ENCODE results near the gene RIMBP3B.
"Not testable (repeated sequence)": the region's sequence is repeated elsewhere in the genome, so short reads cannot be mapped to it uniquely, and the experiment has no call there.

Gene RIMBP3B, protein sequence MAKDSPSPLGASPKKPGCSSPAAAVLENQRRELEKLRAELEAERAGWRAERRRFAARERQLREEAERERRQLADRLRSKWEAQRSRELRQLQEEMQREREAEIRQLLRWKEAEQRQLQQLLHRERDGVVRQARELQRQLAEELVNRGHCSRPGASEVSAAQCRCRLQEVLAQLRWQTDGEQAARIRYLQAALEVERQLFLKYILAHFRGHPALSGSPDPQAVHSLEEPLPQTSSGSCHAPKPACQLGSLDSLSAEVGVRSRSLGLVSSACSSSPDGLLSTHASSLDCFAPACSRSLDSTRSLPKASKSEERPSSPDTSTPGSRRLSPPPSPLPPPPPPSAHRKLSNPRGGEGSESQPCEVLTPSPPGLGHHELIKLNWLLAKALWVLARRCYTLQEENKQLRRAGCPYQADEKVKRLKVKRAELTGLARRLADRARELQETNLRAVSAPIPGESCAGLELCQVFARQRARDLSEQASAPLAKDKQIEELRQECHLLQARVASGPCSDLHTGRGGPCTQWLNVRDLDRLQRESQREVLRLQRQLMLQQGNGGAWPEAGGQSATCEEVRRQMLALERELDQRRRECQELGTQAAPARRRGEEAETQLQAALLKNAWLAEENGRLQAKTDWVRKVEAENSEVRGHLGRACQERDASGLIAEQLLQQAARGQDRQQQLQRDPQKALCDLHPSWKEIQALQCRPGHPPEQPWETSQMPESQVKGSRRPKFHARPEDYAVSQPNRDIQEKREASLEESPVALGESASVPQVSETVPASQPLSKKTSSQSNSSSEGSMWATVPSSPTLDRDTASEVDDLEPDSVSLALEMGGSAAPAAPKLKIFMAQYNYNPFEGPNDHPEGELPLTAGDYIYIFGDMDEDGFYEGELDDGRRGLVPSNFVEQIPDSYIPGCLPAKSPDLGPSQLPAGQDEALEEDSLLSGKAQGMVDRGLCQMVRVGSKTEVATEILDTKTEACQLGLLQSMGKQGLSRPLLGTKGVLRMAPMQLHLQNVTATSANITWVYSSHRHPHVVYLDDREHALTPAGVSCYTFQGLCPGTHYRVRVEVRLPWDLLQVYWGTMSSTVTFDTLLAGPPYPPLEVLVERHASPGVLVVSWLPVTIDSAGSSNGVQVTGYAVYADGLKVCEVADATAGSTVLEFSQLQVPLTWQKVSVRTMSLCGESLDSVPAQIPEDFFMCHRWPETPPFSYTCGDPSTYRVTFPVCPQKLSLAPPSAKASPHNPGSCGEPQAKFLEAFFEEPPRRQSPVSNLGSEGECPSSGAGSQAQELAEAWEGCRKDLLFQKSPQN (N-terminal part only)

DNA sequence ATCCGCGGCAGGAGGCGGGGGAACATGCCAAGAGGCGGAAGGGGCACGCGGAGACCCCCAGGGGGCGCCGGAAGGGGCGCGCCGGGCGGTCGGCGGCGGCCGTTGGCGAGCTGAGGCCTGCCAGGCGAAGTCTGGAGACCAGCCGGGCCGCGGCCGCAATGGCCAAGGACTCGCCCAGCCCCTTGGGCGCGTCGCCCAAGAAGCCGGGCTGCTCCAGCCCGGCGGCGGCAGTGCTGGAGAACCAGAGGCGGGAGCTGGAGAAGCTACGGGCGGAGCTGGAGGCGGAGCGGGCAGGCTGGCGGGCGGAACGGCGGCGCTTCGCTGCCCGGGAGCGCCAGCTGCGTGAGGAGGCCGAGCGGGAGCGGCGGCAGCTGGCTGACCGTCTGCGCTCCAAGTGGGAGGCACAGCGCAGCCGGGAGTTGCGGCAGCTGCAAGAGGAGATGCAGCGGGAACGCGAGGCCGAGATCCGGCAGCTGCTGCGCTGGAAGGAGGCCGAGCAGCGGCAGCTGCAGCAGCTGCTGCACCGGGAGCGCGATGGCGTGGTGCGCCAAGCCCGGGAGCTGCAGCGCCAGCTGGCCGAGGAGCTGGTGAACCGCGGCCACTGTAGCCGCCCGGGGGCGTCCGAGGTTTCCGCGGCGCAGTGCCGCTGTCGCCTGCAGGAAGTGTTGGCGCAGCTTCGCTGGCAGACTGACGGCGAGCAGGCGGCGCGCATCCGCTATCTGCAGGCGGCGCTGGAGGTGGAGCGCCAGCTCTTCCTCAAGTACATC is at the start of gene RIMBP3B:
Gene RIMBP3B, plus strand, starts transcription at position 51 of the 767 bp plus-strand sequence. Its CDS starts 108 bp downstream, at position 159.
- DNase-seq = not testable (repeated sequence)

DNA sequence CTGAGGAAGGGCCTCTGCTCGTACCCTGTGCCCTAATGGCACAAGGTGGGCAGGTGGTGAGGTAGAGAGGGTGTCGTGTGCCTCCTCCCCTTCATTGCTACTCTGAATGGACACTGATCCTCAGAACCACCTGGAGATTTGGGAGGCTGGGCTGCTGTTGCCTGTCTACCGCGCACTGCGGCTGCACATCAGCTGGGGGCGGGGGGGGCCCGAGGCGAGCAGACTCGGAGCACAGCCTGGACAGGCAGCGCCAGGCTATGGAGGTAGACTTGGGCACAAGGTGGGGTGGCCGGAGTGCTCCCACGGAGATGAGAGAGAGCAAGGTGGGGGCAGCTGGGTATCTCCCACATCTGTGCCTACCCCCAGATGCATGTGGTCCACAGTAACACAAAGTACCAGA is 26.0 kb upstream of the RIMBP3B start:
- not testable (repeated sequence) for DNase-seq

DNA sequence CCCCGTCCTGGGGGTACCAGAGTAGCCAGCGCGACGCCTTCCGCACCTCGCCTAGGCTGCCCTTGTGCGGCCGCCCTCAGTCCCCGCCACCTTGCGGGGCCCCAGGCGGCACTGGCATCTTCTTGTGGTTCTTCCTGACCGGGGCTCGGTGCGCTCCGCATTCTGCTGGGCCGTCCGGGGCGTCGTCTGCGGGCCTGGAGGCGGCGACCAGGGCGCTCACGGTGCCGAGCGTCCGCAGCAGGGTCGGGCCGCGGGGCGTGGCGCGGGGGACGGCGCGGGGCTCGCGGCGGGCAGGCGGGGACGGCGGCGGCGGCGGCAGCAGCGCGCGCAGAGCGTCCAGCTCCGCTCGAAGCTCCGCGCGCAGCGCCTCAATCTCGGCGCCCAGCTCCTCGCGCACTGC is 23.0 kb upstream of the RIMBP3B start:
- not testable (repeated sequence) for DNase-seq

DNA sequence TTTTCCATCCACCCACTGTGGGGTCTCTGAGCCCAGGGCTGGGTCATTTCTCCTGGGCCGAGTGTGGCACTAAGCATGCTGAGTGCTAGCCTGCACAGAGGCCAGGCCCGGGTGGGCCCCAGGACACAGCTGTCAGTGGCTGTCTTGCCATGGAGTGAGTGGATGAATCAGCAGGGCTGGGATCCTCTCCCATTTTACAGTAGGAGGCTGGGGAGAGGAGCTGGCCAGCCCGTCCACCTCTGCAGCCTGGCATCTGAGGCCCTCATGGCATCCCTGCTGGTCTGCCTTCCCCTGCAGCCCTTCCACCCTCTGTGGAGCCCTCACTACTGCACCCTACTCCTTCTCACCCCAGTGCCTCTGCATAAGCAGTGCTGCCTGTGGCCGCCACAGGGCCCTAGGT is 21.1 kb upstream of the RIMBP3B start:
- not testable (repeated sequence) for DNase-seq

DNA sequence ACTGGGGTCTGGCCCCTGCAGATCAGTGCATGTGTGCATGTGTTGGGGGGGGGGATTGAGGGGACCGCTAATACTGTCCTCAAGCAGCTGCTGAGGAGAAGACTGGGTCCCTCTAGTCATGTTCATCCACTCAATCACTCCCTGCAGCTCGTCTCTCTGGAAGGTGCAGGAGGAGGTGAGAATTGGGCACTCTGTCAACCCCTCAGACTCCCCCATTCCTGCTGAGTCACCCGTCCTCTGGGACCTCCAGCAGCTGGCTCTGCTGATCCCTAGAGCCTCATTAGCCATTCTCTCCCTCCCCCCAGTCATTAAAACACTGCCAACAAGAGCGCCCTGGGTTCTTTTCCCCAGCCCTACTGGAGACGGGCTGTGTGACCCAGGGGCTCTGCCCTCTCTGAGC is 20.5 kb upstream of the RIMBP3B start:
- not testable (repeated sequence) for DNase-seq

DNA sequence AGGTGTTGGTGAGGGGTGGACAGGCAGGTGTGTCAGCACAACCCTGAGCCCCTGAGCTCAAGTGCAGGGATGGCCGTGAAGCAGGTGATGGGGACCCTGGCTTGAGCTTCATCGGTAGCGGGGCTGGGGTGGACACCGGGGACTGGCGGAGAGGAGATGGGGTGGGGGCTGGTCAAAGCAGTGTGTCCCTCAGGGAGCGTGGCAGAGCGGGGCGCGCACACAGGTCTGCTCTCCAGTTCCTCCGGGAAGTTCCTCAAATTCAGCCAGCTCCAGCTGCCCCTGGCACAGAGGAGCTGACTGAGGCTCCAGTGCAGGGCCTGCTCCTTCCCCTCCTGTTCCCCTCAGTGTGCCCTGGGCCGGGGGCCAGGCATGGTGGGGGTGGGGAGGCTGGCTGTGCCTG is 19.7 kb upstream of the RIMBP3B start:
- not testable (repeated sequence) for DNase-seq

DNA sequence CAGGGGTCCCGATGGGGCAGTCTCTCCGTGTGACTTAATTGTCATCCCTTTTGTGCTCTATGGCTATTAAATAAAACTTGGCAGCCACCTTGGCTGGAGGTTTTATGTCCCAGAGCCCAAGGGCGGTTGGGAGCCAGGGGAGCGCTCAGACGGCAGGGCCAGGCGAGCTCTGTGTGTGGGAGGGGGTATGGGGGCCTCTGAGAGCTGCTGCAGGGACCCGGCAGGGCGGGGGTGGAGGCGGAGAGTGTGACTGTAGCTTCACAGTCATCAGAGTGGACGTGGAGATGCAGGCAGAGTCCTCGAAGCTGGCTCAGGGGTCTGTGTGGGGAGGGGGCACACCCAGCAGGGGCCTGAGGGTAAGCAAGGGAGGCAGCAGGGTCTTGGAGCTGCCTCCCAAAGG is 19.2 kb upstream of the RIMBP3B start:
- DNase-seq = not testable (repeated sequence)

DNA sequence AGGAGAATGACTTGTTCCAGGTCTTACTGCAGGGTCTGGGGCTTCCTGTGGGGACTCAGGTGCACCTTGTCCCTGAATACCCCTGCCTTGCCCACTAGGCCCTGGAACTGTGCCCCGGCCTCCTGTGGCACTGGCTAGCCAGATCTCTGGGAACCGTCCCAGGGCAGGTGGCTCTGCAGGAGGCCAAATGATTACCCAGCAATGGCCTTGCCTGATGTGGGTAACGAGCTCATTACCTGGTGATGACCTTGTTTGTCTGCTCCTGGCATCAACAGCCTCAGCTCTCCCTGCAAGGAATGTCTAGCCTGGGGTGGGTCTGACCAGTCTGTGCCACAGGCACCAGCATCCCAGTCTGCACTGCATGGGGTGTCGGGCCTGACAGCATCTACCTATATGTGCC is 18.2 kb upstream of the RIMBP3B start:
- DNase-seq = not testable (repeated sequence)

DNA sequence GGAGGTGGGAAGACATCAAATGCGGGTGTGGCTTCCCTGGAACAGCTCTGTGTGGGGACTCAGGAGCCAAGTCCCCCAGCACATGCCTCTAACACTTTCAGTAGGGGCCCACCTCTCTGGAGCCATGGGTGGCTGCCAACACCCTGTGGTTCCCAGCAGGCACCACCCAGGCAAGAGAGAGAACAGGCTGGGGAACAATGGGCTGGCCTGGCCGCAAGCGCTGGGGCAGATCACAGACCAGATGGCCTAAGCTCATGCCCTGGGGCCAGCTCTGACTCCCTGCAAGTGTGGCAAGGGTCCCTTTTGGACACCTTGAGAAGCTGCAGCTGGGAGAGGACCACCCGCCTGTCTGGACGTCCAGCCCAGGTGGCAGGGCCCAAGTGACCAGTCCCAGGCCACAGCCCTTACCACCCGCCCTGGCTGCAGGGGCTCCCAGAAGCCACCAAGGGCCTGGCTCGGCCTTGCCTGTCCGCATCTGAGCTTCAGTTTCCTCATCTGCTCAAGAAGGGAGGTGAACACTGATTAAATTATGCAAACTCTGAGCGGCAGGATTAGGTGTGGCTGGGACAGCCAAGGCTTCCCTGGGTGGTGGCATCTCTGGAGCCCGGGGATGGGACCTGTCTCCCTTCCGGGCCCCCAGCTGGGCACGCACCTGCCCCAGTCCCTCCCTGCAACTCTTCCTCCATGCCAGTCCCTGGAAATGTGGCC is 14.8 kb upstream of the RIMBP3B start:
- not testable (repeated sequence) for DNase-seq

DNA sequence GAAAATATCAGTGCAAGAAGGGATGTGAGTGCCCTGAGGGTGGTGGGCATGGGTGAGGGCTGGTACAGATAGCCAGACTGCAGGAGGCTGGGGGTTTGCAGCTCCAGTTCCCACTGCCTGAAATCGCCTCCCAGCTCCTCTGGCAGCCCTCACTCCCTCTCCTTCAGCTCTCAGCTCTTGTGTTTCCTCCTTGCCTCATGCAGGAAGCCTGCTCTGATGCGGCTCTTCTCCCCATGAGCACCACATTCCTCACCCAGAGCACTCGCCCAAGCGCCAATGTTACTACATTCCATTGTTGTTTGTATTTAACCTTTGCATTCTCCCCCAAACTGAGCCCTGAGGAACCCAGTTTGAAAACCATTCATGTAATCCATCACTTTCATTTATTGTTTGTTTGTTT is 7.7 kb upstream of the RIMBP3B start:
- not testable (repeated sequence) for DNase-seq

DNA sequence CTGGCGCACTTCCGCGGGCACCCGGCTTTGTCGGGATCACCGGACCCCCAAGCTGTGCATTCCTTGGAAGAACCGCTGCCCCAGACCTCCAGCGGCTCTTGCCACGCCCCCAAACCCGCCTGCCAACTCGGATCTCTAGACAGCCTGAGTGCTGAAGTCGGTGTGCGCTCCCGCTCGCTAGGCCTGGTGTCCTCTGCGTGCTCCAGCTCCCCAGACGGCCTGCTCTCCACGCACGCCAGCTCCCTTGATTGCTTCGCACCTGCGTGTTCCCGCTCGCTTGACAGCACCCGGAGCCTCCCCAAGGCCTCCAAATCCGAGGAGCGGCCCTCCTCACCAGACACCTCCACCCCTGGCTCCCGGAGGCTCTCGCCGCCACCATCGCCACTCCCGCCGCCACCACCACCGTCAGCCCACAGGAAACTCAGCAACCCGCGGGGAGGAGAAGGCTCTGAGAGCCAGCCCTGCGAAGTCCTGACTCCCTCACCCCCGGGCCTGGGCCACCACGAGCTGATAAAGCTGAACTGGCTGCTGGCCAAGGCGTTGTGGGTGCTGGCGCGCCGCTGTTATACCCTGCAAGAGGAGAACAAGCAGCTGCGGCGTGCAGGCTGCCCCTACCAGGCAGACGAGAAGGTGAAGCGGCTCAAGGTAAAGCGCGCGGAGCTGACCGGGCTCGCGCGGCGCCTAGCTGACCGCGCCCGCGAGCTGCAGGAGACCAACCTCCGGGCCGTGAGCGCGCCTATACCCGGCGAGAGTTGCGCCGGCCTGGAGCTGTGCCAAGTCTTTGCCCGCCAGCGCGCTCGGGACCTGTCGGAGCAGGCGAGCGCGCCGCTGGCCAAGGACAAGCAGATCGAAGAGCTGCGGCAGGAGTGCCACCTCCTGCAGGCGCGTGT is 1.2 kb downstream of the RIMBP3B start:
- DNase-seq = not testable (repeated sequence)

DNA sequence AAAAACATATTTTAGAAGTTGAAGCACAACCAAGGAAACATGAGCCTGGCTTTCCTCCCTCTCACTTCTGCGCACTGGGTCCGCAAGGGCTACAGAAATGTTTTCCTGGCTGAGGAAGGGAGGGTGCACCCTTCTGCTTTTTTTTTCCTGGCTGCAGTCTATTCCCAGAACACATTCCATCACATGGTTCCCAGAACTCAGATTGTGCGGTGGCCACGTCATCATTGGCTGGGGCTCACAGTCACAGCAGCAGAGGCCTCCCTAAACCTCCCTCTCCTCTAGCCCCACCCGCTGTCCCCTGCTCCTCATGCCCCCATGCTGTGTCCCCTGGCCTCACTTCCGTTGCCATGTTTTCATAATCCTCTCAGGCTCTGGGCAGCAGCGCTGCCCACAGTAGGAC is 5.9 kb downstream of the RIMBP3B start:
- not testable (repeated sequence) for DNase-seq

DNA sequence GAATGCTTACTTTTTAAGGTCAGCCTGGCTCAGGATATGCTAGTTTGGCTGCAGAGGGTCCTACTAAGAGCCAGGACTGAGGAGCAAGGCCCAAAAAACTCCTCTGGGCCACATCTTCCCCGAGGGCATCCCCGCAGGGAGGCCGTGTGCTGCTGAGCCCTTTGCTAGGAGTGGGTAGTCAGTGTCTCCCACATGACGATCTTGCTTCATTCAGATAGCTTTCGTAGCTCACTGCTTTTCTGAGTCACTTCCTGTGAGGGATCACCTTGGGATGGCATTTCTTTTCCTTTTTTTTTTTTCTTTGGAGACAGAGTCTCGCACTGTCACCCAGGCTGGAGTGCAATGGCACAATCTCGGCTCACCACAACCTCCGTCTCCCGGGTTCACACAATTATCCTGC is 6.5 kb downstream of the RIMBP3B start:
- DNase-seq = not testable (repeated sequence)

DNA sequence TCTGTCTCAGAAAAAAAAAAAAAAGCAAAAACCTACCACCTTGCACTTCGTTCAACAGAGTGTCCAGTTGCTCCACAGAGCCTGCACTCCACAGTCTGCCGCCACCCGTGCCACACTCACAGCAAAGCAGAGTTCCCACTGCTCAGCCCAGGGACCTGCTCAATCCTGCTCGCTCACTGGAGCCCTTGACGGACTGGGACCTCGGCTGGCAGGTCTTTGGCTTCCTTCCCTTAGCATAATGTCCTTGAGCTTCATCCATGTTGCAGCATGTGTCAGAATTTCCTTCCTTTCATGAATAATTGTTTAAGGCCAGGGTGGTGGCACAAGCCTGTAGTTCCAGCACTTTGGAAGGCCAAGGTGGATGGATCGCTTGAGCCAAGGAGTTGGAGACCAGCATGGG is 11.1 kb downstream of the RIMBP3B start:
- not testable (repeated sequence) for DNase-seq

DNA sequence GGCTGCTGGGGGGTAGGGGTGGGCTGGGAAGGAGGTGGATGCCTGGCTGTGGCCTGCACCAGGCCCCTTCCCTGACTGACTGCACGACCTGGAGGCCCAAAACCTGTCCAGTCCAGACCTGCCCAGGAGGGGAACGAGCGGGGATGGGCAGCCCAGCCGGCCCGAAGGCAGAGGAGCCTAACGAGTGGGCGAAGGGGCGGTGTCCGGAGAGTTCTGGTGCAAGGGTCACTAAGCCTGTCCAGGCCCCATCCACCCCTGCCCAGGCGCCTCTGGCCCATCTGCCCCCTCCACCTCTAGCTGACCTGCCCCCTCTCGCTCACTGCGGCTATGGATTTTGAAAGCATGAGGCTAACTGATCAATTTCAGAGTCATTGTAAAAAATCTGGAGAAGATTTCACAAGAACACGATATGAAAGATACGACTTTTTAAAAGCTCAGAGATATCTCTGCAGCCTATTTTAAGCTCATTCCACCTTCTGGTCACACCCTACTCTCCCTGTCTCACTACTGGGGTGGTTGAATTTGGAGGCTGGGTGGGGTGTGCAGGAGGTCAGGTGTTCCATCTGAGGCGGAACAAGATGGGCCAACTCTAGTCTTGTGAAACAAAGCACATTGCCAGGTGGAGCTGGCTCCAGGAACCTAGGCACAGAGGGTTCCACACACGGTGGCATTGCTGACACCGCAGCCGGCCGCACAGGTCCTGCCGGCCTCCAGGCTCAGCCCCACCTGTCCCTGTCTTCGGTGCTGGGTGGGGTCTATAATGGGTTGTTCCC is 17.8 kb downstream of the RIMBP3B start:
- not testable (repeated sequence) for DNase-seq

DNA sequence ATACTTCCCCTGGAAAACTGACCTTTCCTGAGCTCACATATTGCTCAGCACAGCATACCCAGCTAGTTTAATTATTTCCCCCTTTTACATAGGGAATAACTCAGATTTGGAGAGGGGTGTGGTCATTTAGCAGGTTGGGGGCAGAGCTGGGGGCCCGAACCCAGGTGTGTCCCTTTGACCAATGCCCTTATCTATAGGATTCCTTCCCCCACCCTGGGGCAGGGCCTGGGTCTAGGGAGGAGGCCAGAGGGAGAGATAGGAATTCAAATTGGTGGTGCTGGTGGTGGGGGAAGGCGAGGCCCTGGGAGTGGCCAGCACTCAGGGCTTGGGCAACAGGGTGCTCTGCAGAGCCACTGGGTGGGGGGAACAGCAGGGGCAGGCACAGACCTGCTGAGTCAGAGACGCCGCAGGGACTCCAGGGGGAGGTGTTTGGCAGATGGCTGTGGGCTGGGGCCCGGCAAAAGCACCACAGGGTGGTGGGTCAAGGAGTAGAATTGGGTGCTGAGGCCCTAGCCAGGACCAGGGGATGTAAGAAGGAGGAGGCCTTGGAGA is 19.3 kb downstream of the RIMBP3B start:
- not testable (repeated sequence) for DNase-seq

DNA sequence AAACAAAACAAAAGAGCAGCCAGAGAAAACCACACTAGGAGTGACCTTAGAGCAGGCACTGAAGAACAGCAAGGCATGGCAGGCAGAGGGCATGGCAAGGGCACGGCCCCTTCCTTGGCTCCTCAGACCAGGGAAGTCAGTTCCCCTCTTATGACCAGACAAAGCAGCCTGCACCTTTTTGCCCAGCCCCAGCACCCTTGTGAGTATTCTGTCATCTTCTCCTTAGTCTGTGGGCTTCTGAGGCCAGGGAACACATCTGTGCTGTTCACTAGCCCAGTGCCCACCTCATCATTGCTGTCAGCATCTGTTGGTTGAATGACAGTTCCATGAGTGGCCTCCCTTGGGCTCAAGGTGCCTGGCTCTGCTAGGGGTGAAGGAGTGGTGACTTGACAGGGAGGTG is 23.6 kb downstream of the RIMBP3B start:
- DNase-seq = not testable (repeated sequence)

DNA sequence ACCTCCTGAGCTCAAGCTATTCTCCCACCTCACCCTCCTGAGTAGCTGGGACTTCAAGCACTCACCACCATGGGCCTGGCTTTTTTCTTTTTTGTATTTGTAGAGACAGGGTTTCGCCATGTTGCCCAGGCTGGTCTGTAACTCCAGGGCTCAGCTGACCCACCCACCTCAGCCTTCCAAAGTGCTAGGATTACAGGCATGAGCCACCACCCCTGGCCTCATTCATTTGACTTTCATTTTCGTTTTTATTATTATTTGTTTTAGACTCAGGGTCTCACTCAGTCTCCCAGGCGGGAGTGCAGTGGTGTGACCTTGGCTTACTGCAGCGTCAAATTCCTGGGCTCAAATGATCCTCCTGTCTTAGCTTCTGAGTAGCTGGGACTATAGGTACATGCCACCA is 24.2 kb downstream of the RIMBP3B start:
- not testable (repeated sequence) for DNase-seq

DNA sequence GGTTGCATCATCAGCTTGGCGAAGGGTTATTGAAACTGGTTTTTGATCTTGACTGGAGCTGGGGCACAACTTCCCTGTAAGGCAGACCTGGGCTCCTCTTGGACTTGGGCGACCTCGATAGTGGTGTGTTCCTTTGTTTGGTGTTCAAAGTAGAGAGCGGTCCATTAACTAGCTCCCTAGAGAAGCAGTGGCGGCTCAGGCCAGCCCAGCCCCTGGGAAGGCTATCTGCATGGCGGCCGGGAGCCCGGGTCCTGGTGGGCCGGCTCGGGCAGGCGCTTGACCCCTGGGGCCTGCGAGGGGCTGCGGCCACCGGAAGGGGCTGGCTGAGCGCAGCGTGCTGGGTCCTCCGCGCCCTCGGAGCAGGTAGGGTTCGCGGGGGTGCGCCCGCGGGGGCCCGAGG is 32.8 kb downstream of the RIMBP3B start:
- DNase-seq = not testable (repeated sequence)

Measured in stimulated activated CD4-positive, alpha-beta T cell treated with anti-CD3 and anti-CD28 coated beads, Interleukin-1b, Interleukin-23, amount 100 ng/mL, for 48 hours (primary cell).